ENCODE data around the gene UHRF1. TPM values are rescaled to one million over a fixed set of nuclear protein-coding genes. Genes with fewer than 3 reads are reported as not detected.

The UHRF1 gene
- polyA plus RNA-seq, 1 donor (not counting 4 experiments of a cell fraction or from before 2014, with no cell fraction given), result 9.7 TPM

DNA sequence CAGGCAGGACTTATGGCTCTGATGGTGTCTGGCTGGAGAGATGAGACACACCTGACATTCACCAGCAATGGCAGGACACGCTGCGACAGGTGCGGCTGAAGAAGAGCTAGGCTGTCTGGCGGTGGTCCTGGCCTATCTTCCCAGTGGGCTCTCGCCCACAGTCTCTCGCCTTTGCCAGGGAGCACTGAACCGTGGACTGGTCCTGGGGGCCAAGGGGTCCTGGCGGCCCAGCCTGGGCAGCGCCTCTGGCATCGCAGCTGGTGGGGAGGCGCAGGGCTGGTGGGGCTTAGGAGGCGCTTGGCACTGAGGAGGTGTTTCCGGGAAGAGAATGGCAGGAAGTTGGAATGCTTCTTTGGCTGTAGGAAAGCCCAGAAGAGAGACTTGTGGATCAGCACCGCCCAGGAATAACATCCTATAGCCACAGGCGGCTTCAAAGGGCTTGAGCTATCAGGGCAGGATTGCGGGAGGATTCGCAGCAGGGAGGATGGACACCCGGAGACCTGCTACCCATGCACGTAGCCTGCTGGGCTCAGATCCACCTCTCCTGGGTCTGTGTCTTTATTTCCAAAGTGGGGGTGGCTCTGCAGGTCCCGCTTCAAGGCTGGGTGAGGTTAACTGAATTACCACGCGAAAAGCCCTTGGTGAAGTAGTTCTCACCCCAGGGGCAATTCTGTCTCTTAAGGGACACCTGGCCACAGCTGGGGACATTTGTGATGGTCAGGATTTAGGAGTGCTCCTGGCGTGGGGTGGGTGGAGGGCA is 74.2 kb downstream of the UHRF1 start:
- Histone ChIP-seq H3K9ac (ENCODE audit: control insufficient read depth, extremely low read depth, insufficient read depth, low read length) (no peak overlapping the region), H3K27me3 (ENCODE audit: control insufficient read depth, extremely low read depth, insufficient read depth, low read length) (no peaks in the 10 kb centered on the region), H3K4me1 (ENCODE audit: control insufficient read depth, extremely low read depth, insufficient read depth, low read length) (no peaks in the 10 kb centered on the region), H2AFZ (ENCODE audit: control insufficient read depth, low read length) (no peak overlapping the region), H3K9me3 (ENCODE audit: control insufficient read depth, low read depth, low read length) (no peaks in the 10 kb centered on the region), H3K79me2 (ENCODE audit: control insufficient read depth, insufficient read depth, low read length) (peaks cover 72% of the 10 kb centered on the region), H3K4me3 (ENCODE audit: control insufficient read depth in 2 of 3, extremely low read depth in 1 of 3, insufficient read depth in 2 of 3, low read depth in 1 of 3, low read length in 3 of 3) (no peak overlapping the region), H4K20me1 (ENCODE audit: control insufficient read depth, extremely low read depth, insufficient read depth, low read length) (peaks cover 15% of the 10 kb centered on the region), H3K9me1 (ENCODE audit: control insufficient read depth, extremely low read depth, insufficient read depth, low read length) (no peaks in the 10 kb centered on the region), H3K36me3 (ENCODE audit: control insufficient read depth in 2 of 2, extremely low read depth in 1 of 2, insufficient read depth in 2 of 2, low read length in 2 of 2) (peaks cover under 1 to 17% of the 10 kb centered on the region in 2 experiments), H3K27ac (ENCODE audit: control insufficient read depth, insufficient read depth, low read length) (no peak overlapping the region), H3K4me2 (ENCODE audit: control insufficient read depth, extremely low read depth, insufficient read depth, low read depth, low read length) (no peak overlapping the region)
- FAIRE-seq (no peak), DNase-seq (ENCODE audit: low read depth, low spot score) (no peak)
- TF ChIP-seq, protein P1, sequence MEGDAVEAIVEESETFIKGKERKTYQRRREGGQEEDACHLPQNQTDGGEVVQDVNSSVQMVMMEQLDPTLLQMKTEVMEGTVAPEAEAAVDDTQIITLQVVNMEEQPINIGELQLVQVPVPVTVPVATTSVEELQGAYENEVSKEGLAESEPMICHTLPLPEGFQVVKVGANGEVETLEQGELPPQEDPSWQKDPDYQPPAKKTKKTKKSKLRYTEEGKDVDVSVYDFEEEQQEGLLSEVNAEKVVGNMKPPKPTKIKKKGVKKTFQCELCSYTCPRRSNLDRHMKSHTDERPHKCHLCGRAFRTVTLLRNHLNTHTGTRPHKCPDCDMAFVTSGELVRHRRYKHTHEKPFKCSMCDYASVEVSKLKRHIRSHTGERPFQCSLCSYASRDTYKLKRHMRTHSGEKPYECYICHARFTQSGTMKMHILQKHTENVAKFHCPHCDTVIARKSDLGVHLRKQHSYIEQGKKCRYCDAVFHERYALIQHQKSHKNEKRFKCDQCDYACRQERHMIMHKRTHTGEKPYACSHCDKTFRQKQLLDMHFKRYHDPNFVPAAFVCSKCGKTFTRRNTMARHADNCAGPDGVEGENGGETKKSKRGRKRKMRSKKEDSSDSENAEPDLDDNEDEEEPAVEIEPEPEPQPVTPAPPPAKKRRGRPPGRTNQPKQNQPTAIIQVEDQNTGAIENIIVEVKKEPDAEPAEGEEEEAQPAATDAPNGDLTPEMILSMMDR (optimal IDR thresholded peaks at IDR 0.05 in 1 of 3, IDR thresholded peaks at IDR 0.05 in 1 of 3, conservative IDR thresholded peaks at IDR 0.05 in 1 of 3; ENCODE audit: extremely low read depth in 1 of 3, insufficient read depth in 2 of 3, low read length in 3 of 3), result no peak
- TF ChIP-seq EZH2 (IDR thresholded peaks at IDR 0.05; ENCODE audit: low read length), result no peak
- dilution Hi-C loops (cut with MboI; ENCODE audit: extremely low pct_ligation_motif_present, low sequenced_read_pairs), result no loop called here

DNA sequence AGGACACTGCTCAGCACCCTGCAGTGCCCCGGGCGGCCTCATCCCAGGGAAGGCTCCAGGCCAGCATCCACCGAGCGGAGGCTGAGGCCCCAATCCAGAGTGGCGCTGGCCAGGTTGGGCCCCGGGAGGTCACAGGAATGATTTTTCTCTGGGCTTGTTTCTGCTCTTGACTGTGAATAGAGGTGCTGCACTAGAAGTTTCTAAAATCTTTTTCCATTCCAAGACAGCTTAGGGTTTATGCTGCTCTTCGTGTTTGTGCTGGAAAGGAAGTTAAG is 74.7 kb downstream of the UHRF1 start:
- TF ChIP-seq, protein P1 (optimal IDR thresholded peaks at IDR 0.05 in 1 of 3, IDR thresholded peaks at IDR 0.05 in 1 of 3, conservative IDR thresholded peaks at IDR 0.05 in 1 of 3; ENCODE audit: extremely low read depth in 1 of 3, insufficient read depth in 2 of 3, low read length in 3 of 3), result no peak
- TF ChIP-seq EZH2 (IDR thresholded peaks at IDR 0.05; ENCODE audit: low read length), result no peak
- no peak for DNase-seq (ENCODE audit: low read depth, low spot score)
- peaks cover 16% of the 10 kb centered on the region for H4K20me1 ChIP-seq (ENCODE audit: control insufficient read depth, extremely low read depth, insufficient read depth, low read length)
- FAIRE-seq, result no peak
- no peaks in the 10 kb centered on the region for H3K9me3 ChIP-seq (ENCODE audit: control insufficient read depth, low read depth, low read length)
- H3K27me3 ChIP-seq (ENCODE audit: control insufficient read depth, extremely low read depth, insufficient read depth, low read length), result no peaks in the 10 kb centered on the region
- no peak overlapping the region for H2AFZ ChIP-seq (ENCODE audit: control insufficient read depth, low read length)
- H3K27ac ChIP-seq (ENCODE audit: control insufficient read depth, insufficient read depth, low read length), result no peak overlapping the region
- peaks cover 5 to 15% of the 10 kb centered on the region in 2 experiments for H3K36me3 ChIP-seq (ENCODE audit: control insufficient read depth in 2 of 2, extremely low read depth in 1 of 2, insufficient read depth in 2 of 2, low read length in 2 of 2)
- H3K4me1 ChIP-seq (ENCODE audit: control insufficient read depth, extremely low read depth, insufficient read depth, low read length), result no peaks in the 10 kb centered on the region
- peaks cover 72% of the 10 kb centered on the region for H3K79me2 ChIP-seq (ENCODE audit: control insufficient read depth, insufficient read depth, low read length)
- H3K9me1 ChIP-seq (ENCODE audit: control insufficient read depth, extremely low read depth, insufficient read depth, low read length), result no peaks in the 10 kb centered on the region
- H3K4me2 ChIP-seq (ENCODE audit: control insufficient read depth, extremely low read depth, insufficient read depth, low read depth, low read length), result no peak overlapping the region
- H3K4me3 ChIP-seq (ENCODE audit: control insufficient read depth in 2 of 3, extremely low read depth in 1 of 3, insufficient read depth in 2 of 3, low read depth in 1 of 3, low read length in 3 of 3), result no peak overlapping the region
- dilution Hi-C loops (cut with MboI; ENCODE audit: extremely low pct_ligation_motif_present, low sequenced_read_pairs), result no loop called here
- H3K9ac ChIP-seq (ENCODE audit: control insufficient read depth, extremely low read depth, insufficient read depth, low read length), result no peak overlapping the region

Data from keratinocyte (primary cell).